ENCODE data around the gene GRIA2.
"Not testable (repeated sequence)": the region's sequence is repeated elsewhere in the genome, so short reads cannot be mapped to it uniquely, and the experiment has no call there.

Gene GRIA2

GRCh38 chr4:157220371-157220881, at the start of gene GRIA2:
Gene GRIA2, plus strand, starts transcription at chr4:157220728. Its CDS starts 315 bp downstream, at chr4:157221043.
- no peak for DNase-seq

- no peak for DNase-seq
These were observed 48.5 kb upstream of the GRIA2 start for GRCh38 chr4:157172011-157172410.

GRCh38 chr4:157180268-157180667, 40.3 kb upstream of the GRIA2 start:
- DNase-seq: not testable (repeated sequence)

- DNase-seq: no peak
These were observed 36.2 kb upstream of the GRIA2 start for GRCh38 chr4:157184300-157184699.

GRCh38 chr4:157185363-157185762, 35.2 kb upstream of the GRIA2 start:
- DNase-seq: no peak

GRCh38 chr4:157195374-157195773, 25.2 kb upstream of the GRIA2 start:
- no peak for DNase-seq

GRCh38 chr4:157196046-157196445, 24.5 kb upstream of the GRIA2 start:
- no peak for DNase-seq

- peak; percentile 1 for DNase-seq
These were observed 15.8 kb upstream of the GRIA2 start for GRCh38 chr4:157204634-157205244.

- DNase-seq: no peak
These were observed 2.8 kb upstream of the GRIA2 start for GRCh38 chr4:157217708-157218107.

GRCh38 chr4:157219711-157220370, 687 bp upstream of the GRIA2 start:
- DNase-seq: no peak

- DNase-seq: no peak
These were observed 932 bp downstream of the GRIA2 start for GRCh38 chr4:157221426-157221894.

- DNase-seq: no peak
These were observed 1.6 kb downstream of the GRIA2 start for GRCh38 chr4:157221895-157222770.

GRCh38 chr4:157222771-157223160, 2.2 kb downstream of the GRIA2 start:
- no peak for DNase-seq

- no peak for DNase-seq
These were observed 2.9 kb downstream of the GRIA2 start for GRCh38 chr4:157223456-157223855.

- no peak for DNase-seq
These were observed 4.6 kb downstream of the GRIA2 start for GRCh38 chr4:157225096-157225495.

GRCh38 chr4:157226035-157226434, 5.5 kb downstream of the GRIA2 start:
- DNase-seq: no peak

- DNase-seq: no peak
These were observed 6.1 kb downstream of the GRIA2 start for GRCh38 chr4:157226601-157227000.

GRCh38 chr4:157231525-157231924, 11.0 kb downstream of the GRIA2 start:
- no peak for DNase-seq

GRCh38 chr4:157242871-157243270, 22.3 kb downstream of the GRIA2 start:
- DNase-seq: no peak

GRCh38 chr4:157244348-157244747, 23.8 kb downstream of the GRIA2 start:
- DNase-seq: no peak

GRCh38 chr4:157245351-157245750, 24.8 kb downstream of the GRIA2 start:
- DNase-seq: no peak

GRCh38 chr4:157246964-157247363, 26.4 kb downstream of the GRIA2 start:
- DNase-seq: no peak

GRCh38 chr4:157258165-157258564, 37.6 kb downstream of the GRIA2 start:
- DNase-seq: not testable (repeated sequence)
